HG03039 (cell line): ENCODE data around the gene PIGZ.

Experiments used
- ATAC-seq: cut with Tn5 transposase; IDR thresholded peaks from one replicate; pipeline ENCODE4 v1.9.1; 2021; ENCODE audit warnings: mild to moderate bottlenecking, moderate library complexity; ENCODE audit not compliant: unreplicated experiment

PIGZ gene

DNA sequence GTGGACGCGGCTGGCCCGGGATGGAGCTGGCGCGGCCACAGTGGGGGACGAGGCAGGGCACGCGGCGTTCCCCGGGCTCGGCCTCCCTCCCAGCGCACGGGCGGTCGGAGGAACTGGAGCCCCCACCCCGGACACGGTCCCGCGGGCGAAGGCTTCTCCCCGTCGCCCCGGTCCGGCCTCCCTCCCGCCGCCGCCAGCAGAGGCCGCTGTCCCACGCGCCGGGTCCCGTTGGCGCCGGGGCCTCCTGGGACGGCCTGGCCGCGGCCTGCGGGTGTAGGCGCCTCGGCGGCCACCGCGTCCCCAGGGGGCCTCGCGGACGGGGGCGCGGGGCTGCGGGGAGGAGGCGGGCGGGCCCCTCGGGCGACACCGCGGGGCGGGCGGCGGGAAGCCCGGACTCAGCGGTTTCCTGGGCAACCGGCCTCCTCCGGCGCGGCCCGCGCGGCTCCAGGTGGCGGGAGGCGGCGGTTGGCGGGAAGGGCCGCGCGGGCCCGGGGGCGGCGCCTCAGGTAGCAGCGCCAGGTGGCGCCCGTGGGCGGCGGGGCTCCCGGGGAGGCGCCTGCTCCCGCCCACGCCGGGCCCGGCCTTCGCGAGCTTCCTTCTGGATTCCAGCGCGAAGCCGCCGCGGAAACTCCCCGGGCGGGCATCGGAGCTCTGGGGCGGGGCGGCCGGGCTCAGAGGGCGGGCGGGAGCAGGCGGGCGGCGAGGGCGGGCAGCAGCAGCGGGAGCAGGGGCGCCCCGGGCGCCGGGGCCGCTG is 34.2 kb upstream of the PIGZ start:
- ATAC-seq = peak; percentile 62

DNA sequence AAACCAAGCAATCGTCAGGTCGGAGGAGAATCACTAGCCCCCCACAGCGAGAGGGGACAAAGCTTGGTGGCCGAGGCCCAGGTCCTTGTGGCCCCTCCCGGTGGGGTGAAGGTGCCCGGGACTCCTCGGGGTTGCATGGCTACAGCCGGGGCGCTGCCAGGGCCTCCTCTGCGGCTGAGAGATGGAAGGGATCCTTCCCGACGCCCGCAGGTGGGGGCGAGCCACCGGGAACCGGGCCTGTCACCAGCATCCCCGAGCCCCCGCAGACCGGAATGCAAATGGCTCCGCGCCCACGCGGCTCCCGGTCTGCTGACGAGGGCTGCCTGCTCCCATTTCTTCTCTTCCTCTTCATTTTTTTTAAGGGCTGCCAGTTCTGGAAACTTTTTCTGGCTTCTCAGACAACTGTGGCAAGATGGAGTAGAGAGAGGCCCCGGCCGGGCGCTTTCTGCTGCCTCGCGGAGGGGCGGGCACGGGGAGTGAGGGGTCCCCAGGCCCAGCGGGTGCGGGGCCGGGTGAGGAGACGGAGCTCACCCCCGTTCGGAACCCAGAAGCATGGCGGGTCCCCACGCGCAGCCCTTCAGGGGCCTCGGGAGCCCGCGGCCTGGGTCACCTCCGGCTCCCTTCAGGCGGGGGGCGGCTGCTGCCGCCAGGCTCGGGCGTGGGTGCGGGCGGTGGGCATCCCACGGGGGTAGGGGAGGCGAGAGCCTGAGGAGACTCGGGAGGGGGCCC is 33.5 kb upstream of the PIGZ start:
- ATAC-seq = peak; percentile 3

DNA sequence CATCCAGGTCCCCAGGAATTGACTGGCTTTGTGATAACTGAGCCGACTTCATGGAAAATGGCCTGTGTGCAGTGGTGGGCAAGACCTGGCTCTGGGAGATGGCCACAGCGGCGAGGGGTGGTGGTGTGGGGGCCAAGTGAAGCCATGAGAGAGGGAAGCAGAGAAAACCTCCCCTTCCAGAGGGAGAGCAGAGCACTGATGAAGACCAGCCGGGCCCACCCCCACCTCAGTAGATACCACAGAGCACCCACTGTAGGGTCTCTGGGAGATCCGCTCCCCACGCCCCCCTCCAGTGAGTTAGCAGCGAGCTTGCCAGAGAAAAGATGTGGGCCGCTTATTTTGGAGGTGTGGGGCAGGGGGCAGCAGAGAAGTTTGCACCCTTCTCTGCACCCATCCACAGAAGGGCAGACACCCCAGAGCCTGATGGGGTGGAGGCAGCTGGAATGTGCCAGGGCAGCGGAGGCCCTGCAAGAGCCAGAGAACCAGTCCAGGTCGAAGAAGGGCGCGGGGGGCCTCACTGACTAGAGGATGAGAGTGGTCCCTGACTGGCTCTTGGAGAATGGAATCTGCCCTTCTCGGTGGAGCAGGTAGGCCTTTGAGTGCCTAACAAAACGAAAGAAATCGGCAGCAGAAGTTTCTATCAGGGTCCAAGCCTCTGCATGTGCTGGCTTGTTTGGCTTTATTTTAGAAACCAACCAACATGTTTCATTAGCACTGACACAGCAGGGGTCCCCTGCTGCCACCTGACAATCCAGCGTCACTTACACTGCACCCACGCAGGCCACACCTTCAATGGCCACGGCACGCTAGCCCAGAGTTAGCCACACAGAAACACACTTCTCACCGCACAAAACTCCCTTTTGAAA is 32.7 kb upstream of the PIGZ start:
- no peak for ATAC-seq

DNA sequence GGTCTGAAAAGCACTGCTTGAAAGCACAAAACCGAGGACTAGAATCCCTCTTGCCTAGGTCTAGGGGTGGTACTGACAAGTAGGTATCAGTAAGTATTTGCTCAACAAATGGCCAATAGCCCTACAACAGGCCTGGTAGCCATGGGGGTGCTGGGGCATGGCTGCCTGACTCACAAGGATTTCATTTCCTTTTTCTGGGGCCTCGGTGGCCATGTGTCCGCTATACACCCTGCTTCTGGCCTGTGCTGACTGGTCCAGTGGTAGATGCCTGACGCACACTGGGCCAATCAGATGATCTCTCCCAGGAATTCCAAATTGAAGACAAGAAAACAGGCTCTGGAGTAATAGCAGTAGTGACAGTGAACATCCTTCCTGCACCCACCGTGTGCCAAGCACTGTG is 31.6 kb upstream of the PIGZ start:
- no peak for ATAC-seq

DNA sequence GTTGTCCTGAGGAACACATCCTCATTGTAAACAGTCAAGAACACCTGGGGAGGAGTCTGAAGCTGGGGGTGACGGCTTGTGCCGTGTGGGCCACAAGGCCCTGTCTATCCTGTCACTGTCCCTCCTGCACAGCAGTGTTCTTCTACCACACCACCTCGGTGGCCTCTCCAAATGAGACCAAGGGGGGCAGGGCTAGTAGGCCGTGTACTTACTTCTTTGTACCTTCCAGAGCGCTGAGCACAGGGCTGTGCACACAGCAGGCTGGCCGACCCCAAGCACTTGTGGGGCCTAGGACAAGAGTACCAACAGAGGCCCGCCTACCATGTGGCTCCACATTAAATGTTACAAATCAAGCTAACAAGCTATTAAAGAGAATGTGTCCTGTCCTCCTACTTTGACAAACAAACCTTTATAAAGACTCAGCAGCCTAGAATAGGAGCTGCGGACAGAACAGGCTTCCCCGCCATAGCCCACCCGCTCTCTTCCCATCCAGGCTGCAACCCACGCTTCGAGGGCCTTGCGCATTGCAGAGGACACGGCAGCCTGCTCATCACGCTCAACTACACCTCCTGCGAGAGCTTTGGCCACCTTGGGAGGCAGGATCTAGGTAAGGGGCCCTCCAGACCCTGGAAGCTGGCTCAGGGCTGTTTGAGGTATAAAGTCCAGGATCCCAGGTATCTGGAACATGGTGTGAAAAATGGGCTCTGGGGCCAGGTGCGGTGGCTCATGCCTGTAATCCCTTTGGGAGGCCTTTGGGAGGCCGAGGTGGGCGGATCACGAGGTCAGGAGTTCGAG is 30.5 kb upstream of the PIGZ start:
- no peak for ATAC-seq

DNA sequence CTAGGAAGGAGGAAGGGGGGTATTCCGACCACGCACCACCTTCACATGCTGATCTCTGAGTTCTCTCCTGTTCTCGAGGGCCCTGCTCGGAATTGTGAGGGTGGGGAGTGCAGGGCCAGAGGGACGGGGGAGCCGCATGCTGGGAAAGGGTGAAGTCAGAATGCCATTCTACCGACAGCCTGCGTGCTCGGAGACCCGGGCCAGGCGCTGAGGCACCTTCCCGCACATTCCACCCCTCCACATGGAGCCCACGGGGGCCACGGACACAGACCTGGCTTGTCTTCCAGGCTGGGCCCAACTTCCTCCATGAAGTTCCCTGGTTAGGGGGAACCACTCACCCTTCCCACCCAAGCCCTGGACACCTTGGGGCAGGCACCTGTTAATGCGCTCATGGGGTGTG is 28.7 kb upstream of the PIGZ start:
- ATAC-seq = no peak

DNA sequence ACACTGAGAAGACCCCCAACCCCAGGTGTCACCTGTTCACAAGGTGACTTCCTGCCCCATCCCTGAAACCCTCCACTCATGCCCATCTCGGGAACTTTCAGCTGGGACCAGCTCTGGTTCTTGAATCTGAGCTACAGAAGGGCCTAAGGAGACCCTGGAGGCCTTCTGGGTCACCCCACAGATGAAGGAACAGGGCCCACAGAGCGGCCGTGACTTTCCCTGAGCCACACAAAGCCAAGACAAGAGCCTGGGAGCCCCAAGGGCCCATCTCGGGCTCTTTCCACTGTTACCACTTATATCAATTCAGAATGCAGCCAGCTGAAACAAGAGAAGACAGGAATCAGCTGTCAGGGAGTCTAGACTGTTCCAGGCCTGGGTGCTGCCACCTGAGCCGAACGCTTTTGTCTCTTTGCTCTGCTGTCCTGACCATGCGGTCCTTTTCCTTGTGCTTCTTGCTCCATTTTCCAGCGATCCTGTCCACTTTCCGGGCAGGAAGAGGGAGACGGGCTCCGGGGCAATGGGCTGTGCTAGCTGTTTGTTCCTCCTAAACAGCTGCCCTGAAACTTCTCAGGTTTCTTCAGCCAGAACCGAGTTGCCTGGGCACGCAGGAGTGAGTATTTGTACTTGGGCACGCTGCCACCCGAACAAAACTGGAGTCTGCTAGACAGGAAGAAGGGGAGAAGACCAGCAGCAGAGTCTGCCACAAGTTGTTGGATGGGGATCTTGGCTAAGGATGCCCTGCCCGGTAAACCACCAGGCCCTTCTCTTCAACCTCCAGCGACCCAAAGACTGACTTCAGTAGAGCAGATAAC is 28.0 kb upstream of the PIGZ start:
- ATAC-seq = no peak

DNA sequence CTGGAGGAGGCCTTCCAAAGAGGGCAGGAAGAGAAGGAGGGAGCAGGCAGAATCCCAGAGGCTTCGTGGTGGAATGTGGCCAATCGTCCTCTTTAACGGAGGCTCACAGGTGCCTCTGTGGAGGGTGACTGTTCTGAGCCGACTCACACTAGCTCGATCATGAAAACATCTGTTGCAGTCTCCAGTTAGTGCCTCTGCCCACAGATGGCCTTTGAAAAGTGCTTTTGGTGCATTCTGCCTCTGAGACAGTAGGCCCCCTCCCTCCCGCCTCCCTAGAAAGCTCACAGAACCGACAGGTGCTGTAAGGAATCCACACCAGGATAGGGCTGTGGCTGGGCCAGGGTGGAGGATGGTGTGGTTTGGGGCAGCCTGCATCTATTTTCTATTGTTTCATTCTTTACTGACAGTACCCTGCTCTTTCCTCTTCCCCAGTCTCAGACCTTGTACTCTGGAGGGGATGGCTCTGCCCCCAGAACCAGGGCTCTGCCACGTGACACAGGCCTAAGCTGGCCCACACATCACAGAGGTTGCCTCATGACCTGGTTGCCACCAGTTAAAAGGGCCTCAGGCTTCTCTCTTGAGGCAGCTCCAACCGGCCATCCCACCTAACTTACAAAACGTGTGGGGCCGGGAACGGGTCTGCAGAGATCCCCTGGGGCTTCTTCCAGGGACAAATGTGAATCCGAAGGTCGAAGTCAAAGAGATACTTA is 27.2 kb upstream of the PIGZ start:
- no peak for ATAC-seq

DNA sequence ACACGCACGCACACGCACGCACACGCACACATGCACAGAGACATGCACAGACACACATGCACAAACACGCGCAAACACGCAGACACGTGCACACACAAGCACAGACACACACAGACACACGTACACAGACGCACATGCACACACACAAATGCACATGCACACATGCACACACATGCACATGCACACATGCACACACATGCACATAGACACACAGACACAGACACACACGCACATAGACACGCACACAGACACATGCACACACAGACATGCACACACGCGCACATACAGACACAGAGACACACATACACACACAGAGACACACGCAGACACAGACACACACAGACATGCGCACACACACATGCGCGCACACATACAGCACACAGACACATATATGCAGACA is 26.4 kb upstream of the PIGZ start:
- ATAC-seq = no peak

DNA sequence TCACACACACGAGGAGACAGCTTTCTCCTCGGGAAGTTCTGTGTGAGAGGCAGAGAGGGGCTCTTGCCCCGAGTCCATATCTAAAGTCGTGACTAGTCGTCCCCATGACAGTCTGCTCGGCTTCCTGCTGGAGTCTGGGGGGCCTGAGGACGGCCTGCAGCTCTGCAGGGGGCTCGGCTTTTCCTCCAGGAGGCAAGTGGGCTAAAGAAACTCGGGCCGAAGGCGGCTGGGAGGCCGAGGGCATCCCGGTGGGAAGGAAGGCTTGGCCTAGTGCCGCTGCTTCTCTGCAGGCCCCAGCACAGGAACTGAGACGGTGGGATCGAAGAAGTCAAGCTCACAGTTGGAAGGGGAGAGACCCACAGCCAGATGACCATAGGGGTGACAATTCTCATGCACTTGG is 25.4 kb upstream of the PIGZ start:
- ATAC-seq = no peak

DNA sequence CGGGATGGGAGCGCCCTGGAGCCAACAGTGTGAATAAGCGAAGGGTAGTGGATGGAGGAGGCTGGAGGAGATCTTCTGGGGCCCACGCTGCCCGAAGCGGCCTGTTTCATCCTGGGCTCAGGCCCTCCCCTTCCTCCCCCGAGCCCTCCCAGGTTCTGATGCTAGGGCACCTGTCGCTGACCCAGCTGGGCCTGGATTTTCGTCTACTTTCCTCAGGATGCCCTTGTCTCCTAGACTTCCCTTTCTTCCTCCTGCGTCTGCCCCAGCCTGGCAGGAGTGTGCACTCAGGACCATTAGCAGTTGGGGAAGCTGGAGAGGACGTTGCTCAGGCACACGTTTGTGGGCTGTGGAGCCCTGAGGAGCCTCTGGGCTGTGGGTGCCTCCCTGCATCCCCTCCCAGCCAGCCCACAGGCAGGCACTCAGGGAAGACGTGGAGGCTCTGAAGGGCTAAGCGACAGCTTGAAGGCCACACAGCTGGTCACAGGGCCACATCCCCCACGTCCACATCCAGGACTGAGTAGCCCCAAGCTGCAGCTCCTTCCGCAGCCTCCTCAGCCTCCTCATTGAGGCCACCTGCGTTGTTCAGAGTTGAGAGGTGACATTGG is 23.9 kb upstream of the PIGZ start:
- ATAC-seq = no peak

DNA sequence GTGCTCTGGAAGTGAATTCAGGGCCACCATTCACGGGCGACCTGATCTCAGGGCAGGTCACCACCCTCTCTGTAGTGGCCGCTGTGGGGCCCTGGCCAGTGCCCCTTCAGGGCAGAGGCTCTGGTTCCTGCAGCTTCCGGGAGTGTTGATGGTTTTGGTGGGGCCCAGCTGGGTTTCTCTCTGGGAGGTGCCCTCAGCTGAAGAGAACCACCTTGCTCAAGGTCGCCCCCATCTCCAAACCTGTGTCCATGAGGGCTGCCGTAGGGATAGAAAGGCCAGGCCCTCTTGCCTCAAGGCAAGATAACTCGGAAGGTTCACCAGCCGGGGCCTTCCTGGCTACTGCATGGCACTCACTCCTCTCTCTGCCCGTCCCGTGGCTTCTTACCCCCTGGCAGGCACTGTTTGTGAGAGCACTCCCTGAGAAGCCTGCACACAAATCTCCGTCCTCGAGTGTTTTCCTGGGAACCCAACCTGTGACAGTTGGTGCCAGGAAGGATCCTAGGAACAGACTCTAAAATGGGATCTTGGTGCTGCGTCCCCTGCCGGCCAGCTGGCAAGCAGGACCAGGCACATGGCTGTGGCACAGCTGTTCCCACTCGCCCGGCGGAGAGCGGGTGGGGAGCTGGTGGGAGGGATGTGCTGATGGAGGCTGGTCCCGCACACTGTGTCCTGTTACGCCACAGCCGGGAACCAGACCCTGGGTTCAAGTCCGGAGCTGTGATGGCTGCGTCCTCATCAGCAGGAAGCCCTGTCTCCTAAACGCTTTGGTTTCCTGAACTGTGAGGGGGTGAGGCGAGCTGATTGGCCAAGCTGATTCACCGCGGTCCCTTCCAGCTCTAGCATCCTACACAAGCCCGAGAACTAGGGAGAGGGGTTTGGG is 23.2 kb upstream of the PIGZ start:
- no peak for ATAC-seq

DNA sequence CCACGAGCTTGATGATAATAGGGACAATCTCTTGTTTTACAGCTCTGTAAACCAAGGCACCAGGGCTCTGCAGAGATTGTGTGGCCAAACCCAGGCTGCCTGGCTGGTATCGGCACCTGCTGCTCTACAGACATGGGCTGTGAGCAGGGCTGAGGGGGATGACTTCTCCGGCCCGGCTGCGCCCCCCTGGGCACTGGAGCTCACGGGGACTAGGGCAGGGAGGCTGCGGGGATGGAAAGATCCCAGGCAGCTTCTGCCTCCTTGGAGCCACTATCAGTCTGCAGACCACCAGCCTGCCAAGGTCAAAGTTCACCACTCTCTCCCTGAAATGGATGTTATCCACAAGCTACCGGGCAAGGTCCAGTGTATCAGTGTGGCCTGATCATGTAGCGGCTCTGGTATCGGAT is 22.0 kb upstream of the PIGZ start:
- no peak for ATAC-seq

DNA sequence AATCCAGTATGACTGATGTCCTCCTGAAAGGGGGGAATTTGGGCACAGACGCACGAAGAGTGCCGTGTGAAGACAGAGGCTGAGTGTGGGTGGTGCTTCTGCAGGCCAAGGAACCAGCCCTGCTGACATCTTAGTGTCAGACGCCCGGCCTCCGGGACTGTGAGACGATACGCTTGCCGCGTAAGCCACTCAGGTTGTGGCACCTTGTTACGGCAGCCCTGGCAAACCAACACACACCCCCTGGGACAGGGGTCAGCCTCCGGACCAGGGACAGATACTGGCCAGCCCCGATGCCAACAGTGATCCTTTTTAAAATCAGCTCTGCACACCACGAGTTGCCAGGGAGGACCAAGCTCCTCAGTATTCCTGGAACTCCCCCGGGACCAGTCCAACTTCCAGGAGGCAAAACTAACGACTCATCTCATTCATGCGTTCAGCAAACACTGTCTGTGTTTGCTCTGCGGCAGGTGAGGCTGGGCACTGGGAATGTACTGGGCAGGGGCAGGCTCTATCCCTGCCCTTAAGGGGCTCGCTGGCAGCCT is 21.2 kb upstream of the PIGZ start:
- ATAC-seq = no peak

DNA sequence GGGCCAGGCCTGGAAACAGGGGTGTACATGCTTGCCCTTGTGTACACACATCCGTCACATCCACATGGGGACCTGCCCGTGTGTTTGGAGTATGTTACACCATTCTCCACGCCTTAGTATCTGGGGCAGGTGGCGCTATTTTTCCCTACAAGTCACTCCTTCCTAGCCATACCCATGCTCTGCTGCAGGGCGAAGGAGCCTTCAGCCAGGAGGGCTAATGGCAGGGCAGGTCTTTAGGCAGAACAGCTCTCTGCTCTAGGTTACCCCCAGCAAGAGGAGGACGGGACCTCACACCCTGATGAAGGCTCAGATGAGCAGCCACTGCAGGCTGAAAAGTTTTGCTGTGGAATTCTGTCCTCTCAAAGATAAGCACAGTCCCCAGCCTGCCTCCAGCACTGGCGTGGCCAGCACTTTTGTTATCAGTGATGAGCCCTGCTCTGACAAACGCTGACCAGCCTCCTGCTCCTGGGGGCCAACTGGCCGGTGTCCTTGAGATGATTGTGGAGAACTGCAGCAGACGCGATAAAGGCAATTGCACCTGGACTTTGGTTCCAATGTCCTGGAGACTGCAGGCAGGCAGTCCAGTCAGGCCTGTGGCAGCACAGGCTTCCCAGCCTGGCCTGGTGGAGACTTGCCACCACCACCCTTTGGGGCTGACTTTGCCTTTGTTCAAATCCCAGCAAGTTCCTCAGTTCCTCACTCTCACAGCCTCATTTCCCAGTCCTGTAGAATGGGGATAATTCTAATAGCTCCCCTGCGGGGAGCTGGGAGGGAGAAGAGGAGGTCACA is 19.8 kb upstream of the PIGZ start:
- no peak for ATAC-seq

DNA sequence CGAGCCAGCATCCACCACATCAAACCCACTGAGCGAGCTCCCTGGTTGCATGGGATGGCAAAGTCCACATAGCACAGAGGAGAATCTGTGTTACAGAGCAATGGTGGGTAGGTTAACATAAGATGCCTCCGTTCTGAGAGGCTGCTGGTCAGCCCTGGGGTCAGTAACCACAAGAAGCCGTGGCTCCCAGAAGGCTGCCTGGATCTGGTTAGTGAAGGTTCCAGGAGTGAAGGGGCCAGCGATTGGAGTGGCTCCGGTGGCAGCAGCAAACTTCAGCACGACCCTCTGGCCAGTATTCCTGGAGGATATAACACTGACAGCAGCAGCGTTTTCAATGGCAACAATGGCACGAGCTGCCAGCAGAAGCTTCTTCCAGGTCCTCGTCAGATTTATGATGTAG is 18.4 kb upstream of the PIGZ start:
- no peak for ATAC-seq
